HG03521 (cell line): ENCODE data around the gene MAP7.

Experiments used
- ATAC-seq: cut with Tn5 transposase; IDR thresholded peaks from one replicate; pipeline ENCODE4 v1.9.1; 2021; ENCODE audit warnings: mild to moderate bottlenecking, moderate library complexity; ENCODE audit not compliant: unreplicated experiment

Gene MAP7

GRCh38 chr6:136427378-136427717, 122.9 kb downstream of the MAP7 start:
- no peak for ATAC-seq

DNA sequence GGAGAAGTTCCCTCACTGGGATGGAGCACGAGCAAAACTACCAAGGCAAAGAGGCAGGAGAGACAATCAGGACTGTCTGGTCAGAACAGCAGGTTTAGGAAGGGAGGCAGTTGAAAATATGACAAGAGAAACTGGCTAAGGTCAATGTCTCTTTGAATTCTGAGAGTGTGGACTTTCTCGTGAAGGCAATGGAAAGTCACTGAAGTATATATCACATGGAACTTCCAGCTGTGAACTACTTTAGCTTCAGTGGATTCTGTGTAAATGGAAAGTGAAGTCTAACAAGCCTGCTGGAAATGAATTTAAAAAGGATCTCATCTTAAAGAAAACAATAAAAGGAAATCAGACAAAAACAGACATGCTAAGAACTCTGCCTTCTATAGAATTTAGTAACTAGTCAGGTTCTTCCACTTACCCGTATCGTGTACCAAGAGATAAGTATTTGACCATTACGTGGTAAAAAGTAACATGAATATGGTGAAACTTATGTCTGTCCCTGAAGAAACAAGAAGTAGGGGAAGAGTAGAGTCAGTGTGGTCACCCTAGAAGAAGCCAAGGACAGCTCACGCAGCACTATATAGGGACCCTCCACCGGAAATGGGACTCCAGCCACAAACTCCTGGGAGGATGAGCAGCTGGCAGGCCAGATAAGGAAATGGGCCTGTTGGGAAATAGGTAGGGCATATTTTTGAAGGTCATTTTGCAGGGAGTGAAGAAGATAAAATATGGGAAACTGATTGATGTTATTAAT, 123.4 kb downstream of the MAP7 start:
- ATAC-seq, result no peak

DNA sequence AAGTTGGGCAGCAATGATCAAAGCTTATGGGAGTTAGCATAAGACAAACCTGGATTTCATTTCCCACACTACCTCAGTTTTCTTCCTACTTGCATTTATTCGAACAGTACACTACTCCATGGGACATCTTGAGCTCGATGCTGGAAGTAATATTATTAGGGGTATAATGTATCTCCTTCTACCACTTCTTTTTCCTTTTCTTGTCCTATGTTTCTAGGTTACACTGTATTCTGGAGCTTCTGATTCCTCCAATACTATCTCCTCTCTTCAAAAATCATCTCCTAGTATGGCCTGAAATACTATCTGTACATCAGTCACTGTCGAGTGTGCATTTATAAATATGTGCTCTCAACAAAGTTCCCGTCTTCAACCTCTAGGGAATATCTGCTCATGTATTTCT, 124.4 kb downstream of the MAP7 start:
- no peak for ATAC-seq

- no peak for ATAC-seq
Measured at GRCh38 chr6:136424901-136425300, 125.3 kb downstream of the MAP7 start.

GRCh38 chr6:136424450-136424849, 125.8 kb downstream of the MAP7 start:
- no peak for ATAC-seq

DNA sequence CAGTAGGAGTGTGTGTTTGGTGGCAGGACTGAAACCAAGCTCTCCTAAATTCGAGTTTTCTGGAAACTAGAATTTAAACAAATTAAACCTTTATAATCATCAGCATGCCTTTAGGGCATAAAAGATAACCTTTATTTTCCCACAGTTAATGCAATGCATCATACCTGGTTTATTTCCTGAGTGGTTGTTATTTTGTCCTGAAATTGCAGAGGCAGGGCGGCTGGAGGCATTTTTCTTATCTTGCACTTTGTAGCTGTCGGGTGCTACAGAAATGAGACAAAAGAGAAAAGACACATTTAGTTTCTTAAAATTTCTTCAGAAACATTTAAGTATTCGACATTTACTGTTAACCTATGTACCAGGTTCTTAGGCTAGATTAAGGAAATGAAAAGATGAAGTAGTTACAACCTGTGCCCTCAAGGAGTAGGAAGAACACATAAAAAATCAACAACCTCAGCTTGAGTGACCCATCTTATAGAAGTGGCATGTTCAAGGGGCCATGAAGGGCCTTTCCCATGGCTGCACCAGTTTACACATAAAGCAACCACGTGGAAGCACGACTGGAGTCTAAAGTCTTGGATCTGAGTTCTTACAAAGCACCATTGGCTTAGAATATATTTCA, 128.6 kb downstream of the MAP7 start:
- no peak for ATAC-seq

DNA sequence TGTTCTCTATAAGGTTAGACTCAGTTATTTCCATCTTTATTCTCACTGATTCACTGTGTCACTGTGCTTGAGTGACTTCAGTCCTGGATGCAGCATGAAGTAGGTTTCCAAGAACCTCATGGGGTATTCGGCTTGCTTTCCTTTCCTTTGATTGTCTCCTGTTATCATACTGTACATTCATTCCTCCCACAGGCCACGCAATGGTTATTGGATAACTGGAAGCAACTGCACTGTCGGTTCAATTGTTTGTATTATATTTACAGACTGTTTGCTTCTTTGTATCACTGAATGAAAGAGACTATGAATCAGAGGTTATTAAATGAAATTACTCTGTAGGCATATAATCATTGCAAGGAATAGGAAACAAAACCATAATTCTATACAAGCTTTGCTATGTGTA, 129.4 kb downstream of the MAP7 start:
- no peak for ATAC-seq

GRCh38 chr6:136415351-136416007, 134.7 kb downstream of the MAP7 start:
- ATAC-seq, result no peak

GRCh38 chr6:136412410-136412809, 137.8 kb downstream of the MAP7 start:
- ATAC-seq, result no peak

DNA sequence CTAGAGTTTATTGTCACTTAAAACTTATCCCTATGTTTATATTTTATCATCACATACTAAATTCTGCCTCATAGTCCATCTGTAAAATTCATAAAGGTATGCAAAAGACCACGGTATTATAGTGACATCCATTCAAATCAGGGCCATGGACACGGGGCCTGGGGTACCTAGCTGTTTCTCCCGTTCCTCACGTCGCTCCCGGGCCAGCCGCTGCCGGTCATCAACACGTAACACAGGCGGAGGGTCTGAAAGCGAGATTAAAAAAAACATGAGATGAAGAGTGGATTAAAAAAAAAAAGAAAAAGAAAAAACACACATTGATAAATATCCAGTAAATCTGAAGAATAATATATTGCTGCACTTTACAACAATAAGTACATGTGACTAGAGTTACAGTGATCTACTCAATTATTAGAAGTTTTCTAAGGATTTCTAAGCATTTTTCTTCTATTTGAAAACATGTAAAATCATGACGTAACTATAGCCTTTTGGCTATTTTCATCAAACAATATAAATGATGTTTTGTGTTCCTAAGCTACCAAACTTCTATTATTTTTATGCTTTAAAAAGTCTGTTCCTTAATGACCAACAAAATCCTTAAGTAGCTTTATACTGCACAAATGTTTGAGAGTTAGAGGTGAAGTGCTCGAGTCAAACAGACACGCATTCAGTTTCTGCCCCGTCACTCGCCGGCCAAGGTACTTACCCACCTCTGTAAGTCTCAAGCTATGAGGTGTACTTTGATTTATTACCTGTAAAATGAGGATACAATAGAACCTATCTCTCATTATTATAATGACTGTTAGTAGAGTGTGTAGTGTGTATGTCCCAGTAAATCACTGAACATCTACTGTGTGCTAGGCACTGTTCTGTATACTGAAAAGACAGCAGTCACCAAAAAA, 138.5 kb downstream of the MAP7 start:
- no peak for ATAC-seq

- ATAC-seq, result no peak
Measured at GRCh38 chr6:136411025-136411325, 139.2 kb downstream of the MAP7 start.

DNA sequence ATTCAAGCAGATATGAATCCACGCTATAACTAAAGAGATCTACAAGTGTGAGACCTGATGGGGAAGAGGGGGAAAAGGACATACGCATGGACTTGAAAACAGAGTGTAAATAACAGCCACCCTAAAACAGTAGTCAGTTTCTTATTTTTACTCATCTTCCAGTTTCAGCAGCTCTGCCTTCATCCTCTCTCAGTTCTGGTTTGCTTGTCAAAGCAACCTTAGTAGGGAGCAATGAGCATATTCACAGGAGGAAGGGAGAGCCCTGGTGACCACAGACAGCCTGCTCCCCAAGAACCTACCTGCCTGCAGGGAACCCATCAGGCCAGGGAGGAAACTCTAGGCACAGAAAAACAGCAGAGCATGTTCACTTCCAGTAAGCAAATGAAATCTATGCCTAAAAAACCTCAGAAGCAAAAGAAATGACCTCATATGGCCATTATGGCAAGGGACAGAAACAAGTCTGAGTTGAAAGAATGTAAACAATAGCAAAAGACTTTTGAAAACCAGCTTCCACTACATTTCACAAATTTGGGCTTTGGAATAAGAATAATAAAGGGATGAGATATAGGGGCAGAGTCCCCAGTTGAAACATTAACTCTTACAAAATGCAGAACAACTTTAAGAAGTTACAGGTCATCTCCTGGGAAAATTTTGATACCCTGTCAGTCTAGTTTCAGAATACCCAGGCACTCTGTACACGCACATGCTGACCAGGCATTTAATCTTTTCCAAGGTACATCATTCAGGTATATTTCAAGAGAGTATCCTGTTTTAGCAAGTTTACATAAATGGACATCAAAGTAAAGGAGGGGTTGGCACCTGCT, 139.8 kb downstream of the MAP7 start:
- peak; percentile 53 for ATAC-seq

DNA sequence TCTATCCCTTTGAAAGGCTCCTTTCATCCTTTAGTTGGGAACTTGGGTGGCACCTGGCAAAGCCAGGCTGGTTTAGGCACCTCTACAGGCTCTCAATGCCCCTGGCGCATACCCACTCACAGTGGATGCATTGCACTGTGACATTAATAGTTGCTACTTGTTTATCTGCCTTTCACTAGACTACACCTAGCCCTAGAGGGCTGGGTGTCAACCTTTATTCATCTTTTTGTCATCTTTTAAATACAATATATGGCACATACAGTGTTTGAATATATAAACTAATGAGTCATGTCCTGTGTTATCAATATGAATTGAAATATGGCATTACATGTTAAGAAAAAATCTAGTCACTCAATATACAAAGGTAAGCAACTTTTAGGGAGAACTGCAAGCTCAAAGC, 140.6 kb downstream of the MAP7 start:
- no peak for ATAC-seq

- no peak for ATAC-seq
Measured at GRCh38 chr6:136408204-136408603, 142.0 kb downstream of the MAP7 start.

DNA sequence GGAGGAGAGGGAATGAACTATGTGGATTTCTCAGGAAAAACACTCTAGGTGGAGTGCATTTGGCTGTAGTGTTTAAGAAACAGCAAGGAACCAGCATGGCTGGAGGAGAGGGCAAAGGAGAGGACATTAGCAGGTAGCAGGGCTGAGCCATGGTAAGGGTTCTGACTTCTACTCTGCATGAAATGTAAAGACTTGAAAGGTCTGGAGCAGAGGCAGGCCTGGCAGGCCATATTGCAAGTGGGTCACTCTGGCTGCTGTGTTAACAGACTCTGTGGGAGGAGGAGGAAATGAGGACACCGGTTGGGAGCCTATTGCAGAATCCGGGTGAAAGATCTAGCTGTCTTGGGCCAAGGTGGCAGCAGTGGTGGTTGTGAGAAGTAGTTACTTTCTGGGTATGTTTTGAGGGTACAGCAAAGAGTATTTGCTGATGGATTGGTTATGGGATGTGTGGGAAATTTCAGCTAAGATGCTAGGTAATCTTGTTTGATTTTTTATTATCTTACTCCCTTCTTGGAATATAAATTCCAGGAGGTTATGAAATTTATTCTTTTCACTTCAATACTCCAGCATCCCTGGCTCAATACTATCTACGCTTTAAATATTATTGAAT, 144.7 kb downstream of the MAP7 start:
- no peak for ATAC-seq

GRCh38 chr6:136404627-136405419, 145.4 kb downstream of the MAP7 start:
- ATAC-seq, result no peak

DNA sequence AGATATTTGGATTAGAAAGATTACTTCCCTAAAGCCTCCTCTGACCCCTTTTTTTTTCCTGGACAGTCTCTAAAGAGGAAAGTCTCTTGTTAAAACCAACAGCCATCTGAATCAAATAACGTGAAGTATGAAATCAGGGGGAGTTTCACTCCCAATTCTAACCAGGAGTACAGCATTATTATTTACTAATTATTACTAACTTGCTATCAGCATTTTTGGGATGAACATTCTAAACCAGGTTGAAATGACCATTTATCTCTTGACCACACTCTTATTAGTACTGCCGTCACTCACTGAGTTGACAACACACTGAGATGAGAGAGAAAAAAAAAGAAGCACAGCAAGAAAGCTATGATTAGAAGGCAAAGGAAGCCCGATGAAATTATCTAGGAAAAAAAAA, 146.2 kb downstream of the MAP7 start:
- no peak for ATAC-seq

DNA sequence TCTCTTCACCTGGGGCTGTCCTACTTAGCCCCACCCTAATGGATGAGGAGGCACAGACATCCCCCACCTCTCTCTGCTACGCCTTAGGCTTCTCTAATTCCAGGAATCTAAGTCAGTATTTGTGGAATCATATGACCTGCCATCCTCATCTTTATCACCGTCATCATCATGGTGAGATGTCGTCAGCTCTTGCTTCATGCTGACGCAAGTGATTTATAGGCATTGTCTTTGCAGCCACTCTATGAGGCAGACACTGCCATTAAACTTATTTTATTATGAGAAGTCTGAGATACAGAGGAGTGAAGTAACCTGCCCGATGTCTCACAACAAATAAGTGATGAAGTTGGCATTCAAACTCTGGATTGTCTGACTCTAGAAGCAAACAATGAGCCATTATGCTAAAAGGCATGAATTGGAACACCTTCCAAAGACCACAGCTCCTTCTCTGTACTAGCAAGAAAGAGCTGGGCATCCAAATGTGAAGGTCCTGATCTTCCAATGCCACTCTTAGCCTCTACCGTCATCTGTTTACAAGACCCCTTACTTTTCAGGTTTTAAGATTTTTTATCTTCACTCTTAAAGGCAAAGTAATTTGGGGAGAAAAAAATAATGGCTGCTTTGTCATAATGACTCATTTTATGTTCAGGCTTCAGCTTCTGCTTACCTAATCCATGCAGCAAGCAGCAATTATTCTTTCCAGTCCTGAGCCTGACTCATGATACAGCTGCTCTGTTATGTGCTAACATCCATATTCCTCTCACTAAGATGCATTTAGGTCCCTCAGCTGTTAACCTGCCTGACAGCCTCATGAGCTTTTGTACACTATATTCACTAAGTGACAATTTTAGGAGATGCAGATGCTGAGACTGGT, 146.9 kb downstream of the MAP7 start:
- ATAC-seq, result no peak
